HG02798 (cell line): ENCODE data around the gene CLCN7.

Experiments
- ATAC-seq: cut with Tn5 transposase; IDR thresholded peaks from one replicate; pipeline ENCODE4 v1.9.1; 2021; ENCODE audit warnings: mild to moderate bottlenecking; ENCODE audit not compliant: unreplicated experiment, poor library complexity

Gene CLCN7

GRCh38 chr16:1503110-1503955 lies 28.5 kb upstream of the CLCN7 start:
- ATAC-seq, result no peak

GRCh38 chr16:1502092-1503004 lies 27.5 kb upstream of the CLCN7 start:
- no peak for ATAC-seq

- ATAC-seq, result no peak
Observed at GRCh38 chr16:1501630-1502029, 26.8 kb upstream of the CLCN7 start.

GRCh38 chr16:1500465-1501150 lies 25.8 kb upstream of the CLCN7 start:
- ATAC-seq, result no peak

GRCh38 chr16:1499756-1500464 lies 25.1 kb upstream of the CLCN7 start:
- no peak for ATAC-seq

GRCh38 chr16:1498899-1499676 lies 24.3 kb upstream of the CLCN7 start:
- no peak for ATAC-seq

GRCh38 chr16:1497014-1497598 lies 22.3 kb upstream of the CLCN7 start:
- no peak for ATAC-seq

- no peak for ATAC-seq
Observed at GRCh38 chr16:1496464-1496863, 21.6 kb upstream of the CLCN7 start.

GRCh38 chr16:1495889-1496262 lies 21.0 kb upstream of the CLCN7 start:
- no peak for ATAC-seq

- ATAC-seq, result no peak
Observed at GRCh38 chr16:1495211-1495888, 20.5 kb upstream of the CLCN7 start.

- no peak for ATAC-seq
Observed at GRCh38 chr16:1494711-1495110, 19.9 kb upstream of the CLCN7 start.

GRCh38 chr16:1494129-1494640 lies 19.4 kb upstream of the CLCN7 start:
- no peak for ATAC-seq

- no peak for ATAC-seq
Observed at GRCh38 chr16:1493746-1494094, 18.9 kb upstream of the CLCN7 start.

- ATAC-seq, result peak; percentile 77
Observed at GRCh38 chr16:1492923-1493745, 18.3 kb upstream of the CLCN7 start, which contains the start of gene TELO2. Gene TELO2, plus strand, starts transcription at chr16:1493360. Its CDS starts 922 bp downstream, at chr16:1494282.

GRCh38 chr16:1492082-1492922 lies 17.5 kb upstream of the CLCN7 start:
- no peak for ATAC-seq

GRCh38 chr16:1491327-1491726 lies 16.5 kb upstream of the CLCN7 start:
- no peak for ATAC-seq

GRCh38 chr16:1489077-1489476 lies 14.2 kb upstream of the CLCN7 start:
- no peak for ATAC-seq
